Measurements from ENCODE around the gene INPP5E.

GRCh38 chr9:136487672-136488071, 48.0 kb upstream of the INPP5E start:
- TF ChIP-seq CTCF (IDR thresholded peaks at IDR 0.05) (no peak), EZH2 (IDR thresholded peaks at IDR 0.05; ENCODE audit: borderline replicate concordance, insufficient read depth, low read depth, low read length, poor library complexity, severe bottlenecking) (no peak)
